ENCODE measurements around the gene FASTKD3.

DNA sequence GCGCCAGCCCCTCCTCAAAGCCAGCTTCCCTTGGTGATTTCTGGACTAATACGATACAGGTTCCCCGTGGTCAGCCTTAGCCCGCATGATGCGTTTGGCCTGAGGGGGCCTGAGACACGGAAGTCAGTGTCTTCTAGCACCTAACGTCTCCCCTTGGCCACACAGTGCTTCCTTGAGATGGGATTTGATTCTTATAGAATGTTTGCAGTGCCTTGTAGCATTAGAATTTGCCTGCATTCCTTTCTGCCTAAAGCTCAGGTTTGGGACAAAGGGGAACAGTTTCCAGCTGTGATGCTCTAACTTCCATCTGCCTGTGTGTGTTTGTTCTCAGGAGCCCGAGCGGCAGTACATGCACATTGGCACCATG lies 52.3 kb downstream of the FASTKD3 start:
- TF ChIP-seq, protein P1, sequence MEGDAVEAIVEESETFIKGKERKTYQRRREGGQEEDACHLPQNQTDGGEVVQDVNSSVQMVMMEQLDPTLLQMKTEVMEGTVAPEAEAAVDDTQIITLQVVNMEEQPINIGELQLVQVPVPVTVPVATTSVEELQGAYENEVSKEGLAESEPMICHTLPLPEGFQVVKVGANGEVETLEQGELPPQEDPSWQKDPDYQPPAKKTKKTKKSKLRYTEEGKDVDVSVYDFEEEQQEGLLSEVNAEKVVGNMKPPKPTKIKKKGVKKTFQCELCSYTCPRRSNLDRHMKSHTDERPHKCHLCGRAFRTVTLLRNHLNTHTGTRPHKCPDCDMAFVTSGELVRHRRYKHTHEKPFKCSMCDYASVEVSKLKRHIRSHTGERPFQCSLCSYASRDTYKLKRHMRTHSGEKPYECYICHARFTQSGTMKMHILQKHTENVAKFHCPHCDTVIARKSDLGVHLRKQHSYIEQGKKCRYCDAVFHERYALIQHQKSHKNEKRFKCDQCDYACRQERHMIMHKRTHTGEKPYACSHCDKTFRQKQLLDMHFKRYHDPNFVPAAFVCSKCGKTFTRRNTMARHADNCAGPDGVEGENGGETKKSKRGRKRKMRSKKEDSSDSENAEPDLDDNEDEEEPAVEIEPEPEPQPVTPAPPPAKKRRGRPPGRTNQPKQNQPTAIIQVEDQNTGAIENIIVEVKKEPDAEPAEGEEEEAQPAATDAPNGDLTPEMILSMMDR (conservative IDR thresholded peaks at IDR 0.05 in 1 of 2, IDR thresholded peaks at IDR 0.05 in 1 of 2; ENCODE audit: low read depth in 1 of 2, low read length in 2 of 2), result no peak
- no peak for TF ChIP-seq EZH2 (IDR thresholded peaks at IDR 0.05; ENCODE audit: low read length, missing control alignments)

Data from fibroblast of lung (primary cell).